Measurements from ENCODE around the gene GPR173.

Gene GPR173

DNA sequence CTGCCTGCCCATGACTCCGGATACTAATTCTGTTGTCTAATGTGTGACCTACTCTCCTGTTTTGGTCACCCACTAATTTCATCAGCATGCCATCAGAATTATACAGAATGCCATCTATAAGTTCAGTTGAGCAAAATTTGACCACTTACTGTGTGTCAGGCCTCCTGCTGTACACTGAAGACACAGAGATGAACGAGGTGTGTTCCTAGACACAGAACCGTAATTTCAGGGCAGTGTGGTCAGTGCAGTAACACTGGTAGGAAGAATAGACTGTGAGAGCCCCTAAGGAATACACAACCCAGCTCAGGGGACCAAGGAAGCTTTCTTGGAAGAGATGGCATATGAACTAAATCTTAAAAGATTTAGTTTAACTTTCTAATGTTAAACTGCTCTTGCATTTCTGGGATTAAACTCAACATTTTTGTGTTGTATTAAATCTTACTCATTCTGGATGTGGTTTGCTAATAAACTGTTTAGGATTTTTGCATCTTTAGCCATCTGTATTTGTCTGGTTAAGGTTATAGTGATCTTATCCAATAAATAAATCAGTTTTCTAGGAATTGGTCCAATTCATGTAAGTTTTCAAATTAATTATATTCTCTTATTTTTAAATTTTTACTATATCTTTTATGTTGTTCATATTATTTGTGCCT, 79.6 kb downstream of the GPR173 start:
- no peaks in the 10 kb centered on the region for H3K9me3 ChIP-seq (ENCODE audit: control insufficient read depth, low read length)
- no peak overlapping the region for H3K27ac ChIP-seq
- H3K27me3 ChIP-seq (ENCODE audit: control insufficient read depth, insufficient read depth, low read length): no peaks in the 10 kb centered on the region
- no peak overlapping the region for H2AFZ ChIP-seq
- H3K4me3 ChIP-seq (ENCODE audit: low read depth, low read length): no peak overlapping the region
- H3K79me2 ChIP-seq: peaks cover 4% of the 10 kb centered on the region
- no peaks in the 10 kb centered on the region for H3K4me1 ChIP-seq
- H3K36me3 ChIP-seq (ENCODE audit: control insufficient read depth, insufficient read depth, low read length): no peaks in the 10 kb centered on the region
- no peak overlapping the region for H3K9ac ChIP-seq
- no peak overlapping the region for H3K4me2 ChIP-seq (ENCODE audit: low read length)
- TF ChIP-seq, protein P1, sequence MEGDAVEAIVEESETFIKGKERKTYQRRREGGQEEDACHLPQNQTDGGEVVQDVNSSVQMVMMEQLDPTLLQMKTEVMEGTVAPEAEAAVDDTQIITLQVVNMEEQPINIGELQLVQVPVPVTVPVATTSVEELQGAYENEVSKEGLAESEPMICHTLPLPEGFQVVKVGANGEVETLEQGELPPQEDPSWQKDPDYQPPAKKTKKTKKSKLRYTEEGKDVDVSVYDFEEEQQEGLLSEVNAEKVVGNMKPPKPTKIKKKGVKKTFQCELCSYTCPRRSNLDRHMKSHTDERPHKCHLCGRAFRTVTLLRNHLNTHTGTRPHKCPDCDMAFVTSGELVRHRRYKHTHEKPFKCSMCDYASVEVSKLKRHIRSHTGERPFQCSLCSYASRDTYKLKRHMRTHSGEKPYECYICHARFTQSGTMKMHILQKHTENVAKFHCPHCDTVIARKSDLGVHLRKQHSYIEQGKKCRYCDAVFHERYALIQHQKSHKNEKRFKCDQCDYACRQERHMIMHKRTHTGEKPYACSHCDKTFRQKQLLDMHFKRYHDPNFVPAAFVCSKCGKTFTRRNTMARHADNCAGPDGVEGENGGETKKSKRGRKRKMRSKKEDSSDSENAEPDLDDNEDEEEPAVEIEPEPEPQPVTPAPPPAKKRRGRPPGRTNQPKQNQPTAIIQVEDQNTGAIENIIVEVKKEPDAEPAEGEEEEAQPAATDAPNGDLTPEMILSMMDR (IDR thresholded peaks at IDR 0.05): no peak

All from parathyroid adenoma (tissue), 2 donors.